Measurements from ENCODE around the gene WLS.
"Not testable (repeated sequence)": the region's sequence is repeated elsewhere in the genome, so short reads cannot be mapped to it uniquely, and the experiment has no call there.

Gene WLS

GRCh38 chr1:68175621-68176398 lies 56.5 kb downstream of the WLS start:
- DNase-seq (ENCODE audit: low read depth): peak; percentile 9
- TF ChIP-seq CTCF (conservative IDR thresholded peaks at IDR 0.05; ENCODE audit: low read length): no peak
- H3K4me3 ChIP-seq (ENCODE audit: low read length): no peak overlapping the region

GRCh38 chr1:68174738-68175113 lies 57.6 kb downstream of the WLS start:
- no peak overlapping the region for H3K4me3 ChIP-seq (ENCODE audit: low read length)
- no peak for TF ChIP-seq CTCF (conservative IDR thresholded peaks at IDR 0.05; ENCODE audit: low read length)
- peak; percentile 8 for DNase-seq (ENCODE audit: low read depth)

GRCh38 chr1:68173936-68174737 lies 58.2 kb downstream of the WLS start:
- no peak for TF ChIP-seq CTCF (conservative IDR thresholded peaks at IDR 0.05; ENCODE audit: low read length)
- peak overlapping the region; percentile 35 for H3K4me3 ChIP-seq (ENCODE audit: low read length)
- DNase-seq (ENCODE audit: low read depth): peak; percentile 94

- TF ChIP-seq CTCF (conservative IDR thresholded peaks at IDR 0.05; ENCODE audit: low read length): no peak
- DNase-seq (ENCODE audit: low read depth): peak; percentile 24
- no peak overlapping the region; the same call in 1 of the 2 replicates for H3K4me3 ChIP-seq (ENCODE audit: low read length)
Measured at GRCh38 chr1:68173283-68173935, 58.9 kb downstream of the WLS start.

- DNase-seq (ENCODE audit: low read depth): not testable (repeated sequence)
Measured at GRCh38 chr1:68171795-68172194, 60.5 kb downstream of the WLS start.

GRCh38 chr1:68168545-68169171 lies 63.7 kb downstream of the WLS start:
- no peak for TF ChIP-seq CTCF (conservative IDR thresholded peaks at IDR 0.05; ENCODE audit: low read length)
- H3K4me3 ChIP-seq (ENCODE audit: low read length): no peak overlapping the region
- peak; percentile 18 for DNase-seq (ENCODE audit: low read depth)

More at GRCh38 chr1:68171795-68172194, 60.5 kb downstream of the WLS start:
- not testable (repeated sequence) for H3K4me3 ChIP-seq (ENCODE audit: low read length)

- no peak for TF ChIP-seq CTCF (conservative IDR thresholded peaks at IDR 0.05; ENCODE audit: low read length)
- no peak for DNase-seq (ENCODE audit: low read depth)
- H3K4me3 ChIP-seq (ENCODE audit: low read length): no peak overlapping the region
Measured at GRCh38 chr1:68167211-68167610, 65.1 kb downstream of the WLS start.

Measured in AG10803 (cell line).